ENCODE measurements around the gene MBNL2. TPM values are rescaled to one million over a fixed set of nuclear protein-coding genes. Genes with fewer than 3 reads are reported as not detected.

Gene MBNL2
- total and polyA plus RNA-seq, 2 experiments from 2014 or later: 0.55 to 3.2 TPM

GRCh38 chr13:97435794-97436193 lies 213.7 kb downstream of the MBNL2 start (continued):
- TF ChIP-seq ZNF462 (CRISPR knock-in tag; IDR thresholded peaks at IDR 0.05): no peak

- no peak overlapping the region for H3K4me3 ChIP-seq
- peak overlapping the region; percentile 93; the same call in 1 of the 2 replicates for H3K4me2 ChIP-seq
- Mint-ChIP-seq H3K27ac (no peak overlapping the region), H3K4me3 (no peak overlapping the region; the same call in 2 of the 3 replicates), H3K4me1 (peaks cover 11% of the 10 kb centered on the region), H3K9me3 (0 out of 3 replicates have a peak, but pooled peaks cover 6% of the 10 kb centered on the region), H3K36me3 (ENCODE audit: low read depth) (peaks cover 2% of the 10 kb centered on the region; the same call in 1 of the 3 replicates), H3K27me3 (ENCODE audit: insufficient read depth, low read depth, poor library complexity) (peaks cover 12% of the 10 kb centered on the region)
- peaks cover 4% of the 10 kb centered on the region; the same call in 1 of the 2 replicates for H3K36me3 ChIP-seq (ENCODE audit: insufficient read depth)
- no peaks in the 10 kb centered on the region for H3F3A ChIP-seq (replicated peaks; ENCODE audit: low read depth)
- H3K9me2 ChIP-seq (ENCODE audit: insufficient read depth): no peaks in the 10 kb centered on the region
- no peaks in the 10 kb centered on the region; the same call in 1 of the 2 replicates for H4K20me1 ChIP-seq (replicated peaks; ENCODE audit: insufficient read depth)
- H3K79me2 ChIP-seq (replicated peaks; ENCODE audit: insufficient read depth): peaks cover 58% of the 10 kb centered on the region
- no peak overlapping the region for H3K27ac ChIP-seq (ENCODE audit: low read depth)
- H2AFZ ChIP-seq: no peak overlapping the region
- no peaks in the 10 kb centered on the region for H3K27me3 ChIP-seq (ENCODE audit: insufficient read depth)
- TF ChIP-seq CTCF (conservative IDR thresholded peaks at IDR 0.05; ENCODE audit: low read depth in 2 of 2): no peak
- no peak for ATAC-seq
- peaks cover 5% of the 10 kb centered on the region; the same call in 1 of the 2 replicates for H3K4me1 ChIP-seq (ENCODE audit: insufficient read depth)
- DNase-seq (ENCODE audit: low spot score): no peak
These were observed 214.7 kb downstream of the MBNL2 start for GRCh38 chr13:97436845-97437244.
